GM12891 (cell line): ENCODE results near the gene KPNA6.

Experiments
- PAX5 ChIP-seq: IDR thresholded peaks from 2 replicates; pipeline ENCODE4 v1.6.1; 2011; ENCODE audit warnings: low read length, moderate library complexity, mild to moderate bottlenecking; ENCODE audit not compliant: insufficient read depth, severe bottlenecking
- POLR2A ChIP-seq: IDR thresholded peaks from 2 replicates; pipeline ENCODE4 v1.6.1; 2011; ENCODE audit warnings: low read depth, low read length, control low read depth
- POLR2AphosphoS5 ChIP-seq: IDR thresholded peaks from 2 replicates; pipeline ENCODE4 v1.6.1; 2011; ENCODE audit warnings: low read depth, low read length, control low read depth
- SPI1 ChIP-seq: IDR thresholded peaks from 2 replicates; pipeline ENCODE4 v1.6.1; 2011; ENCODE audit warnings: low read depth, low read length, control low read depth
- TAF1 ChIP-seq: IDR thresholded peaks from 2 replicates; pipeline ENCODE4 v1.6.1; 2011; ENCODE audit warnings: low read depth, low read length, control low read depth

DNA sequence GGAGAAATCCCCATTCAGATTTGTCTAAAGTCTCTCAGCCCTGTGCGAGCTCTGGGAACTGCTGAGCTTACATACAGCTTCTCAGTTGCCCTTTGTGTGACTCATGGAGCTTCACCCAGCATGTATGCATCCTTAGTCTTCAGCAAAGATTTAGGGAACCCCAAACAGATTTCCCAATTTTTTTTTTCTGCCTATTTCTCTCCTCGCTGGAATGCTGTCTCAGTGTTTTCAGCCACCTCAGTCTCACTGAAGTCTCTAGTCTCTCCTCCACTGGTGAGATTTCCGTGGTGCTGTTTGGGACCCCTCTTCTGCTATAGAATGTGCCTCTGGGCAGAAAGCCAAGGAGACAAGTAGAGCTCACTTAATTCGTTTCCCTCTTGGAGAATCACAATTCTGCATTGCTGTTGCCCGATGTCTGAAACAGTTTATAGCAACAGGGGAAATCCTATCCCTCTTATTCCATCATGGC is 43.5 kb downstream of the KPNA6 start:
- TF ChIP-seq POLR2AphosphoS5 = no peak
- TF ChIP-seq TAF1 = no peak
- TF ChIP-seq POLR2A = no peak
- TF ChIP-seq SPI1 = no peak
- TF ChIP-seq PAX5 = no peak
